Rectal smooth muscle tissue (tissue), 1 donor: ENCODE data around the gene GRIN1.

Experiments used
- H3K27ac ChIP-seq: one replicate; pipeline ENCODE4 v1.7.0; 2013; ENCODE audit warnings: low read depth, low read length, inconsistent platforms
- H3K27me3 ChIP-seq: one replicate; pipeline ENCODE4 v1.7.0; 2013; ENCODE audit warnings: low read length; ENCODE audit not compliant: control insufficient read depth, insufficient read depth
- H3K36me3 ChIP-seq: one replicate; pipeline ENCODE4 v1.7.0; 2013; ENCODE audit warnings: low read length; ENCODE audit not compliant: control insufficient read depth, insufficient read depth
- H3K4me1 ChIP-seq: one replicate; pipeline ENCODE4 v1.7.0; 2013; ENCODE audit warnings: low read length; ENCODE audit not compliant: control insufficient read depth, insufficient read depth
- H3K4me3 ChIP-seq: one replicate; pipeline ENCODE4 v1.7.0; 2013; ENCODE audit warnings: low read length
- H3K9ac ChIP-seq: one replicate; pipeline ENCODE4 v1.7.0; 2013; ENCODE audit warnings: low read length

The GRIN1 gene

GRCh38 chr9:137189297-137190295, 50.6 kb downstream of the GRIN1 start:
- H3K4me1 ChIP-seq, result peaks cover 24% of the 10 kb centered on the region
- H3K36me3 ChIP-seq, result peaks cover 24% of the 10 kb centered on the region
- peak overlapping the region; percentile 58 for H3K9ac ChIP-seq

DNA sequence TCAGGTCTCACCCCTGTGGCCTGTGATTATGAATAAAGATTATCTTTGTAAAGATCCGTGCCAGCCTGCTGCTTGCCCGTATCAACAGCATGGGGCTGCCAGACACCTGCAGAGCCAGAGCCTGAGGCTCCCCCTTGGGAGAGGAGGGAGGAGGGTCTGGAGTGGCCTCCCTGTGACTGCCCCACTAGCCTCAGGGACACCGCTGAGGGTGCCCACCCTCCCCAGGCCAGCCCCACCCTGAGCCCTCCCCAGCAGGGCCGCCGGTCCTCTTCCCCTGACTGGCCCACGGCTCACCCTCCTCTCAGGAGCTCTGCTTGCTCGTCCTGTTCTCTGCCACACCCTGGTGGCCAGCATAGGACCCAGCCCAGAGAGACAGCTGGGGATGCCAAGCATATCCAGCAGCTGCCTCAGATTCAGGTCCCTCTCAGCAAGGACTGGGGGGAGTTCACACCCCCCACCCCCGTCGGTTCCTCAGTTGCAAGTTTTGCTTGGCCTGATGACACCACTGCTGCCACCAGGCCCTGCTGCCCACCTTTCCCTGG, 51.4 kb downstream of the GRIN1 start:
- Histone ChIP-seq H3K27ac (no peak overlapping the region), H3K9ac (no peak overlapping the region), H3K4me1 (peaks cover 24% of the 10 kb centered on the region), H3K27me3 (no peaks in the 10 kb centered on the region), H3K4me3 (no peak overlapping the region), H3K36me3 (peaks cover 24% of the 10 kb centered on the region)

More at GRCh38 chr9:137189297-137190295, 50.6 kb downstream of the GRIN1 start:
- no peaks in the 10 kb centered on the region for H3K27me3 ChIP-seq
- peak overlapping the region; percentile 92 for H3K4me3 ChIP-seq
- H3K27ac ChIP-seq, result peak overlapping the region; percentile 91

- Histone ChIP-seq H3K4me1 (peaks cover 24% of the 10 kb centered on the region), H3K27ac (no peak overlapping the region)
These were observed 52.3 kb downstream of the GRIN1 start for GRCh38 chr9:137191245-137191644.

GRCh38 chr9:137191691-137192447, 52.9 kb downstream of the GRIN1 start:
- Histone ChIP-seq H3K27me3 (no peaks in the 10 kb centered on the region), H3K9ac (no peak overlapping the region), H3K36me3 (peaks cover 18% of the 10 kb centered on the region), H3K4me1 (peaks cover 20% of the 10 kb centered on the region), H3K4me3 (no peak overlapping the region), H3K27ac (no peak overlapping the region)

More at GRCh38 chr9:137191245-137191644, 52.3 kb downstream of the GRIN1 start:
- no peak overlapping the region for H3K4me3 ChIP-seq
- no peak overlapping the region for H3K9ac ChIP-seq
- peaks cover 18% of the 10 kb centered on the region for H3K36me3 ChIP-seq
- H3K27me3 ChIP-seq, result no peaks in the 10 kb centered on the region

DNA sequence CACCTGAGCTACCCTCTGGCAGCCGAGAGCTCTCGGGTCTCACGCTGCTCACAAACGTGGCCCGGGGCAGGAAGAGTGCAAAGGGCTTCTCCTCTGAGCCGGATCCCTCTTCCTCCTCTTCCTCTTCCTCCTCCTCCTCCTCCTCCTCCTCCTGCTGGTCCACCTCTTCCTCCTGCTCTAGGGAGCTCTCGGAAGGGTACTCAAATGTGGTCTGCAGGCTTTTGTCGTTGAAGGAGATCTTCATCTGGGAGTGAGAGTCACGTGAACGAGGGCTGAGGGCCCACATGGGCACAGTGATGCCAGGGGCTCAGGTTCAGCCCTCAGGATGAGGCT, 53.5 kb downstream of the GRIN1 start:
- peaks cover 18% of the 10 kb centered on the region for H3K36me3 ChIP-seq
- peaks cover 14% of the 10 kb centered on the region for H3K4me1 ChIP-seq
- H3K9ac ChIP-seq, result peak overlapping the region; percentile 8
- H3K27me3 ChIP-seq, result no peaks in the 10 kb centered on the region
- H3K4me3 ChIP-seq, result no peak overlapping the region
- no peak overlapping the region for H3K27ac ChIP-seq

GRCh38 chr9:137192859-137193258, 53.9 kb downstream of the GRIN1 start:
- H3K9ac ChIP-seq, result no peak overlapping the region
- H3K27me3 ChIP-seq, result no peaks in the 10 kb centered on the region
- H3K36me3 ChIP-seq, result peaks cover 18% of the 10 kb centered on the region
- H3K4me3 ChIP-seq, result no peak overlapping the region
- no peak overlapping the region for H3K27ac ChIP-seq
- H3K4me1 ChIP-seq, result peaks cover 10% of the 10 kb centered on the region

DNA sequence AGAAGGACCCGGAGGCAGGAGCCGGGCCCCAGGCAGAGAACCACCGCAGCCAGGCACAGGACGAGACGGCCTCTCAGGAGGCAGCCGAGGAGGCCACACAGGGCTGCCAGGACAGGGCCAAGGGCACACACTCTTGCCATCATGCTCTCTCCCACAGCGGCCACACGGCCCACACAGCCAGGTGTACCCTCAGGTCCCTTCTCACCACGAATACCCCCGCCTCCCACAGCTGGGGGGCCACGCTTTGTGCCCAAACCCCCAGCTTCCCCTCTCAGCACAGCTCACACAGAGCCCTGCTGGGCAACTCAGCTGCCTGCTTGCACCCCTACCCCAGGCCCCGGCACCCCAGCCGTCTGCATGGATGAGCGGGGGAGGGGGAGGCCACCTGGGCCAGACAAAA, 54.8 kb downstream of the GRIN1 start:
- Histone ChIP-seq H3K27me3 (no peaks in the 10 kb centered on the region), H3K36me3 (peaks cover 18% of the 10 kb centered on the region), H3K4me3 (no peak overlapping the region), H3K9ac (no peak overlapping the region), H3K27ac (no peak overlapping the region), H3K4me1 (peaks cover 10% of the 10 kb centered on the region)

GRCh38 chr9:137194388-137194787, 55.4 kb downstream of the GRIN1 start:
- no peak overlapping the region for H3K9ac ChIP-seq
- H3K36me3 ChIP-seq, result peaks cover 18% of the 10 kb centered on the region
- peak overlapping the region; percentile 33 for H3K4me3 ChIP-seq
- H3K4me1 ChIP-seq, result peaks cover 8% of the 10 kb centered on the region
- H3K27me3 ChIP-seq, result no peaks in the 10 kb centered on the region
- H3K27ac ChIP-seq, result no peak overlapping the region

DNA sequence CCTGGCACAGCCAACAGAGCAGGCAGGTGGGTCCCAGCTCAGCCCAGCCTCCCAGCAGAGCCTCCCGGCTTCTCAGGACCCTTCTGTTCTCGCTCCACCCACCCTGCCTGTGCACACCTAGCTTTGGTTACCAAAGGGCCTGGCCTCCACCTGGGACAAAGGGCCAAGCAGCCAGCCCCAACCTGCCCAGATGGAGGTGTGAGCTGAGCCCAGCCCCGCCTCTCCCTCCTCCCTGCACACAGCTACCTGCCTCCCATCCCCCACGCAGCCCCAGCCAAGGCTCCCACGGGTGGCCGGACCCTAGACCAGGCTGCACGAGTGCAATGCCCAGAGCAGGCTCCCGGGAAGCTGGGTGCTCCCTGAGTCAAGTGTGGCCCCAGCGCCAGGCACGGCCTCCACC, 56.0 kb downstream of the GRIN1 start:
- H3K27me3 ChIP-seq, result no peaks in the 10 kb centered on the region
- peaks cover 6% of the 10 kb centered on the region for H3K4me1 ChIP-seq
- H3K36me3 ChIP-seq, result peaks cover 16% of the 10 kb centered on the region
- peak overlapping the region; percentile 59 for H3K9ac ChIP-seq
- H3K27ac ChIP-seq, result no peak overlapping the region
- peak overlapping the region; percentile 33 for H3K4me3 ChIP-seq

DNA sequence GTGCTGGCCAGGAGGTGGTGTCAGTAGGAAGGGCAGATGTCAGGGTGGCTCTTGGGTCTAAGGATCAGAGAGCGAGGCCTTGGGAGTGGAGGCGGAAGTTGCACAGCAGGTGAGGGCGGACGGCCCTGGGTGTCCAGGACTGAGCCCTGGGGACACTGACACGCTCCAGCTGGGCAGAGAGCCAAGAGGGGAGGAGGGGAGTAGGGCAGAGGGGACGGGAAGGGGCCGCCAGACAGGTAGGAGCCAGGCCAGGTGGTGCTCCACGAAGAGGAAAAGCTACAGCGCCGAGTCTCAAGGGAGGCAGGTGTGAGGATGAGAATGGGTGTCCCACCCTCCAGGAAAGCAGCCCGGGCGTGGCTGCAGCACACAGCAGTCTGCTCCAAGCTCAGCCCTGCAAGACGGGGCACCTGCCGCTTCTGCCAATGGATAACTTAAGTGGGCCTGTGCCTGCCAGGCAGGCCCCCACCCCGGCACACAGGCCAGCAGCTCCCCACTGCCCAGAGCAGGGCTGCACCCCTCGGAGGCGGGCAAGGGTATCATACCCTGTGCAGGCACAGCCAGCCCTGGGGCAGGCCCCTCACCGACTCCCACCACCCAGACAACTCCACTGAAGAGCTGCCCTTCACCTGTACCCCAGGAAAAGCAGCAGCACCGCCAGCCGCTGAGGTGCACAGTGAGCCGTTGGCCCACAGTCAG, 56.7 kb downstream of the GRIN1 start:
- peaks cover 4% of the 10 kb centered on the region for H3K4me1 ChIP-seq
- no peak overlapping the region for H3K9ac ChIP-seq
- H3K27ac ChIP-seq, result no peak overlapping the region
- peak overlapping the region; percentile 33 for H3K4me3 ChIP-seq
- no peaks in the 10 kb centered on the region for H3K27me3 ChIP-seq
- H3K36me3 ChIP-seq, result peaks cover 11% of the 10 kb centered on the region

GRCh38 chr9:137198051-137198901, 59.3 kb downstream of the GRIN1 start:
- no peak overlapping the region for H3K9ac ChIP-seq
- H3K4me1 ChIP-seq, result peaks cover 12% of the 10 kb centered on the region
- H3K36me3 ChIP-seq, result no peaks in the 10 kb centered on the region
- H3K27me3 ChIP-seq, result no peaks in the 10 kb centered on the region
- peak overlapping the region; percentile 52 for H3K4me3 ChIP-seq
- no peak overlapping the region for H3K27ac ChIP-seq
